A172 (cell line): Measurements from ENCODE around the gene MPRIP. TPM values are rescaled to one million over a fixed set of nuclear protein-coding genes. Genes with fewer than 3 reads are reported as not detected.
A peak's percentile ranks its signal among the peaks of the same experiment; 100 is the strongest.
"Not testable (repeated sequence)": the region's sequence is repeated elsewhere in the genome, so short reads cannot be mapped to it uniquely, and the experiment has no call there.

Source experiments
- DNase-seq: peaks from one replicate; pipeline ENCODE4 v3.0.0-alpha.2; 2015; ENCODE audit warnings: low spot score
- total RNA-seq: library from RNA; depleted of rRNA; stranded (reverse); fragments of >200 nt; shearing (Covaris generic); gene quantifications from 2 replicates; pipeline ENCODE4 v1.2.3, GENCODE V29; 2014

The MPRIP gene
- total RNA-seq, 1 experiment from 2014 or later: 299 TPM

DNA sequence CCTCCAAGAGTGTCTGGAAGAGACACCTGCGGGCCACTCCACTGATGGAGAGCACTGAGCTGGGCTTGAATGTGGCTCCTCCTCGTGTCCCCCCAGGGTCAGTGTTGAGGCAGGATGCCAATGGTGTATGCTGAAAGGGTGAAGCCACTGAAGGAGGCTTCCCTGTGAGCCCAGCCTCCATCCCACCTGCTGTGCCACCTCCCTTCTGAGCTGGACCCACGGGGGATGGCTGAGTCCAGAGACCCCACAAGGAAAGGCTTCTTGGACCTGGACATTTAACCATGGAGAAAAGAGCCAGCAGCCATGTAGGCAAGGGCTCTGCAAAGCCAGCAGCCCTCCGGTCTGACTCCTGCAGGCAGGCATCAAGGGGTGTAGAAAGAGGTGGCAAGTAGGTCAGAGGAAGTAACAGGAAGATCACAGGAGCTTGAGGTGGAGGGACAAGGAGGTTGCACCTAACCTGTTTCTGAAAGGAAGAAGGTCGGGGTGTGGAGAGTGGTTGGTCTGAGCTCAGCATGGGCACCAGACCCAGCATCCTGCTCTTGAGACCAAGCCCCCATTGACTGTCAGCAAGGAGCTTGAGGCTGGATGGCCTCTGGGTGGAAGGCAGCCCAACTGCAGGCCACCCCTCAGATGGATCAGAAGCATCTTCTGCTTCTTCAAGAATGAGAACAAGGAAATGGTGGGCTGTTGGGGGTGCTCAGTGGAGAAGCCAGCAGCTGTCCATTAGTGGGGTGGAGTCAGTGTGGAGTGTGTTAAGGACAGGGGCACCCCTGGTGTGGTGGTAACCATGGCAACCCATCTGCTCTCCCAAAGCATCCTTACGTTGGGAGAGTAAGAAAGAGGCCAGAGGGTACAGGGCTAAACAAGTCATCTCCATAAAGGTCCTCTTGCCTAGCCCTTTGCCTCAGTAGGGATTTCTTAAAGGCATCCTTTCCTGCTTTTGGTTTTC, 83.2 kb downstream of the MPRIP start:
- no peak for DNase-seq

DNA sequence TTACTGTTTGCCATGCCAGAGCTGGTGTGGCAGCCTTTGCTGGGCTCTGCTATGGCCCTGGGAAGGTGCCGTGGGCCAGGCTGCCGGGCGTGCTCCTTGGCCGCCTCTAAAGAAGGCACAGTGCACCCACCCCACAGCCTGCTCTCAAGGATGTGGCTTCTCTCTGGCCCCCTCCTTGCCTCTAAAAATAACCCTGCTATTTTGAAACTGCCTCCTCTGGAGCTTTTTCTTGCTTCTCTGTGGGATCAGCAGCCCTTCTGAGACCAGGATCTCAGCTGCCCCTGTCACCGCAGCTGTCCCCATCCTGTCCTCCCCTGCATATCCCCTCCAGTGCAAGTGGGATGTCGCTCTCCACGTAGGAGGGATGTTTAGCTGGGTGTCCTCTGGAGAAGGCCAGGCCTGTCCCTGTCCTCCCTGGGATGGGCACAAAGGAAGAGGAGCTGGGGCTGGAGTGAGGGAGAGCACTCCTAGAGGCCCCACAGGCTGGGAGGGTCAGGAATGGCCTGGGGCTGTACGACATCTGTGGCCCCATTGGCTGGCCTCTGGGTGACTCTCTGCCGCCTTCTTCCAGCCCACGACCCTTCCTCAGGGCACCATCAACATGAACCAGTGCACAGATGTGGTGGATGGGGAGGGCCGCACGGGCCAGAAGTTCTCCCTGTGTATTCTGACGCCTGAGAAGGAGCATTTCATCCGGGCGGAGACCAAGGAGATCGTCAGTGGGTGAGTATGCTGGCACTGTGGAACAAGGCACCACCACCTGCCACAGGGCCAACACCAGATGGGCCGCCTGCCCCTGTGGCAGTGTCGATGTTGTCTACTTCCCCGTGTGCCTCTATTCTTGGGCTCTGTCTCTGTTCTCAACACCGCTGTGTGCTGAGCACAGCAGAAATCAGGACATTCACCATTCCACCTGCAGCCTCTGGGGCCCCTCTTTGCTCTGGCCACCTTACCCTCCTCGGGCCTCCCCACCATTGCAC, 84.2 kb downstream of the MPRIP start:
- DNase-seq: no peak

DNA sequence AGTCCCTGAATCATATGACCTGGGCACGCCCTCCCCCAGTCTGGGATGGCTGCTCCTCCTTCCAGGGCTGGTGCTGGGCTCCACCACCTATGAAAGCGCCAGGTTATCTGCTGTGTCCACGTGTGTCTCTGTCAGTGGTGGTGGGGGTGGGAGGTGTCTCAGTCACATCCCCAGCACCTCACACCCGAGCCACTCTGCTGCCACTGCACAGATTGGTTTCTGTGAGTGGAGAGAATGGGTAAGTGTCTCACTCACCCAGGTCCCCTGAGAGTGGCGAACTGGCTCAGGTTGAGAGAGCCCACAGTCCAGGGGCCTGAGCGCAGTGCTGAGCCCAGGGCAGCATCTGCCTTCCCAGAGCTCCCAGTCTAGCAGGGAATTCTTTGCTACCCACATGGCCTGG, 84.9 kb downstream of the MPRIP start:
- no peak for DNase-seq

DNA sequence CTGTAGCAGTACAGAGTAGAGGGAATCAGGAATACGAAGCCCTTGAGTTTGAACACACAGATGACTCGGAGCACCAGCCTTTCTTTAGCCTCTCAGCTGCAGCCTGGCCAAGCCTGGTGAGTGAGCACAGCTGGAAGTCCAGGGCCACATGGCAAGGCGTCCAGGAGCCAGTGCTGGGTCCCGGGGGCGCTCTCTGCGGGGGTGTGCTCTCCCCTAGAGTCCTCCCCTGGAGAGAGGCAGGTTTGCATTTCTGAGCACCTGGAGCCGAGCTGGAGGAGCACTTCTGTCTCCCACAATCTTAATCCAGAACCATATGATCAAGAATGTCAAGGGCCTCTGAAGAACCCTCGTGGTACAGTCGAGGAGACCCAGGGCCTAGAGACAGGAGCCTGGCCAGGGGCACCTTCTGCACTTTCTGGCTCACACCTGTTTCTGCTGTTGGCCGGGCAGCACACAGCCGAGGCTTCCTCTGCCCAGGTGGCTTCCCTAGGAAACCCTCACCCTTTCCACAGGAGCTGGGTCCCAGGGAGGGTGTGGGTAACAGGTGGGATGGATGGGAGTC, 85.6 kb downstream of the MPRIP start:
- DNase-seq: no peak

DNA sequence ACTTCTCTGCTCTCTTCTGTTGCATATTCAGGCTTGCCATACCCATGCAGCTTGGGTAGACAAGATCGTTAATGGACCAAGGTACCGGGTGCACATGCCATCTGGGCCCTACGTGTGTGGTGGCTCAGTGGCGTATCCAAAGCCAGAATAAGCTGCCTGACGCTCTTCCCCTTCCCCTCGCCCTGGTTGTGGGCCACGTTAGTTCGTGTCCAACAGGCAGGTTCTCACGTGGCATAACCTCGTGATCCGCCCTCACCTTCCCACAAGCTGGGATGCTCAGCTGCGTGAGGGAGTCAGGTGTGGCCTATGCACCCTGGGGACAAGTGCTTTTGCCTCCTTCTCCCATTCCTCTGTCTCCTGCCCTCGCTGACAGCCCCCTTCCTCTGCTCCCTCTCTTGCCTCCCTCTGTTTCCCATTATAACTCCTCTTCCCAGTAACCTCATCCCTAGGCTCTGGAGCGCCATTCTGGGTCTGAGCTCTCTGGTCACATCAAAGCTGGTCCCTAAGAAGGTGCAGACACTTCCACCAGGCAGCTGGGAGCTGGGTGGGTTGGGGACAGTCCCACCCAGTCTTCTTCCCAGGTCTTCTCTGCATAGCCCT, 86.3 kb downstream of the MPRIP start:
- no peak for DNase-seq

DNA sequence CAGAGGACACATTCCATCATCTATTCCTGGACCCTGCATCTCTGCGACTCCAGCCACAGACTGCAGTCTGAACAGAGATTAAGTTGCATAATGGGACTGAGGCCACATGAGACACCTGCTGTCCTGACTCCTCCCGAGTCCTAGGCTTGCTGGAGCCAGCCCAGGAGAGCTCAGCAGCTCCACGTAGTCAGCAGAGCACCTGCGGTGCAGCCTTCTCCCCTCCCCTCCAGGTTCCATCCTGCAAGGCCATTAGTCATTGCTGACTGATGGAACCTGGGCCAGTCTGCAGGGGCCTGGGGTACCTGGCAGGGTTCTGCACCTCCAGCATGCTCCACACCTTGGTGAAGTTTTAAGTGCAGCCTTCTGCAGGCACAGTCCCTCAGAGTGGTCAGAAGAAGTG, 87.2 kb downstream of the MPRIP start:
- DNase-seq: no peak

DNA sequence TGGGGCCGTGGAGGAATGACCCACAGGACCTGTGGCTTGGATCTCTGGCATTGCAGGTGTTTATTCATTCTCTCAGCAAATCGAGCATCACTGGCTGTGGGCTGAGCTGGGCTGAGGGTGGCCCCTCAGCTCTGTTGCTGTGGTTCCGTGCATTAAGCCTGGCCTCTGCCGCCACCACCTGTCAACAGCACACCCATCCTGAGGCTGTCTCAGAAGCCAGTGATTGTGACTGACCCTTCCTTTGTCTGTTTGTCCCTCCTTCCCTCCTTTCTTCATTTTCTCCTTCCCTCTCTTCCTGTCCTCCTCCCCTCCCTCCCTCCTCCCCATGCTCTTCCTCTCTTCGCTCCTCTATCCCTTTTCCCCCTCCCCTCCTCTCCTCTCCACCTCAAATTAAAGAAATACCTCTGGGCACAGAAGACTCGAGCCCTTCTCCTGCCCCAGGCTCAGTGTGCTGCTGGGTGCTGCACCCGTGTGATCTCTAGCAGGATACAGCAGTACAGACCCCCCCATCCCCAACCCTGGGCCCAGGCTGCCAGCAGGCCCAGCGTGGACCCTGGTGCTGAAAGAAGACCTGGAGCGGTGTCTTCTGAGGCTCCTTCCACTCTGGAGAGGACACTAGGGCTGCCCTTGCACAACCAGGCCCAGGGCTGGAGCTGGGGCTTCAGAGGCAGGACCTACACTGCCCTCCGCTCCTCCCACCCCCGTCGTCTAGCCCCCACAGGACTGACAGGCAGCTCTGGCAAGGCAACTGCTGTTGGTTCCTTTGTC, 88.0 kb downstream of the MPRIP start:
- no peak for DNase-seq

DNA sequence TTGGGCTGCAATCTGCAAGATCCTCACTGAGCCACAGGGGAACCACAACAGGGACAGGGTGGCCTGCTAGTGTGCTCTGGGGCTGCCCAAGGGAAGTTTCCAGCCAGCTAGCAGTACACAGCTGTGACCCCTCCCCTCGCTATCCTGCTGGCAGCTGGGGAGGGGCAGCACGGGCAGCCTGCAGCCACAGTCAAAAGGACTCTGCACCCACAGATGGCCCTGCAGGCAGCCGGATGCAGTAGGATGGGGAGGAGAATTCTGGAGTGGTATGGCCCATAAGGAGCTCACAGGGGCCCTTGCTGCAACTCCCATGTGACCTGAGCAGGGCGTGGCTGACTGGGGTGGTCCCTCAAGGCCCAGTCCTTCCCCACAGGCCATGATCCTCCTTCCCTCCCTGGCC, 89.6 kb downstream of the MPRIP start:
- no peak for DNase-seq

DNA sequence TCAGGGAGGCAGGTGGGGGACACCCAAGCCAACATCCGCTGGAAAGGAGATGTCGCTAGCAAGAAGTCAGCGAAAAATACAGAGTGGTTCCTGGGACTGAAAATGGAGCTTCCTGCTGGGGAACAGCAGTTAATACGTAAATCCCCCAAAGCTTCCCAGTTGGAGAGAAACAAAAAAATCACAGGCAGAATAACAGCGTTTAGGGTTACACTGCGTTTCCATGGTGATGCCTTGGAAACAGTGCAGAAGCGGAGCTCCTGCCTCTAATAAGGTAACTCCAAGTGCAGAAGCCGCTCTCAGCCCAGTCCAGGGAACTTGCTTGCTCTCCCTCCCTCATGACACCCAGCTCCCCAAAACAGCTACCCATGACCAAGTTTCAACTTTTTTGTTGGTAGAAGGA, 90.5 kb downstream of the MPRIP start:
- no peak for DNase-seq

DNA sequence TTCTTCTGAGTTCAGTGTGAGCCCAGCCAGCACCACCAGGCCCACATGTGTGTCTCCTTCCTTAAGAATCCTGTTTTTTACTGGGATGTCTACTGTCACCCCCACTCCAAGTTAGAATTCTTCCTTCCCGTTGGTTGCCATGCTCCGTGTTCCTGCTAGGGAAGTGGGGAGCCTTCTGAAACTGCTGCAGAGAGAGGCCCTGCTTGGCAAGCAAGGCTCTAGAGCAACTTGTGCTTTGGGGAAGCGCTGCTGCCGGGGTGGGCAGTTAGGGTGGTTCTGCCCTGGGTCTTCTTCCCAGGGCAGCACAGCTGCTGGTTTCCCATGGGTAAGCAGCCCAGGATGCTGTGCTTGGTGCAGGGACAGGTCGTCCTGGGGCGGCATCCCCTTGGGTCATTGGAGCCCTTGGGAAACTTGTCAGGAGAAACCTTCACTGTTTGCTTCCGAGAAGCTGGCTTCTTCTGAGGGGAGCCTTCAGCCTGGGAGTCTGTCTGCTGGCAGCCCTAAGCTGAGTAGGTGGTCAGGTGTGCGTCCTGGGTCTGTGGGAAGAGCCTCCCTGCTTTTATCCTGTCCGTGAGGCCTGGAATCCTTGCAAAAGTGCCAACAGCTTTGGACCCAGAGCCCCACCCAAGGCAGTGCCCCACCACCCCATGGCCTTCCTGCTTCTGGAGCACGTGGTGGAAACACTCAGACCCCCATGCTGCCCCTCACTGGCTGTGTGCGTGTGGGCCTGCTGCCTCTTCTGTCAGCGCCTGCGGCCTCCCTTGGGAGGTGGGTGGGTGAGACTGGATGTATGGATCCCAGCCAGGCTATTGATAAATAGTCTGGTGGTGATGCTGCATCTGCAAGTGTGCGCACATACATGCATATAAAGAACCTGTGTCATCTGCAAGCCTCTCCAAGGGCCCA, 92.0 kb downstream of the MPRIP start:
- no peak for DNase-seq

DNA sequence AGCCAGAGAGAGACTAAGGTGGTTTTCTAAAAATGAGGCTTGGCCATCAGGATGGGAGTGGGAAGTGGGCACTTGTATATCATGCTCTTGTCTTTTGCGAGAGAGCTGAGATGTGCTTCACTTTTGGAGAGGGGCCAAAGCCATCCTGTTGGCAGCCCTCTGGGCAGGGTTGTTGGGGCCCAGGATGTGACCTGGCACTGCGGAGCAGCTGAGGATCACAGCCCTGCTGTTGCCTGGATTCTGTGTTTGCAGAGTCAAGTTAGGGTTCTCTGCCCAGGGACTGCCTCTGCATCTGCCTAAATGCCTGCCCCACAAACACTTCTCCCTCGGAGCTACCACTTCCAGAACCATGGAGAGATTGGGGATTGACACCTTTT, 92.7 kb downstream of the MPRIP start:
- no peak for DNase-seq

DNA sequence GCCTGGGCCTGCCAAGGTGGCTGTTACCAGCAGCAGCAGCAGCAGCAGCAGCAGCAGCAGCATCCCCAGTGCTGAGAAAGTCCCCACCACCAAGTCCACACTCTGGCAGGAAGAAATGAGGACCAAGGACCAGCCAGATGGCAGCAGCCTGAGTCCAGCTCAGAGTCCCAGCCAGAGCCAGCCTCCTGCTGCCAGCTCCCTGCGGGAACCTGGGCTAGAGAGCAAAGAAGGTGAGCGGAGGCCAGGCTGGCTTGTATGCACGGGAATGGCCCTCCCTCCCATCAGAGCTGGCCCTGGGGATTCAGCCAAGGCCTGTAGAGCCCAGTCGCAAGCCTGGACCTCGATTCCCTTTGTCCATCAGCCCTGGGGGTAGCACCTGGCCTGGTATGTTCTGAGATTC, 94.0 kb downstream of the MPRIP start:
- not testable (repeated sequence) for DNase-seq

DNA sequence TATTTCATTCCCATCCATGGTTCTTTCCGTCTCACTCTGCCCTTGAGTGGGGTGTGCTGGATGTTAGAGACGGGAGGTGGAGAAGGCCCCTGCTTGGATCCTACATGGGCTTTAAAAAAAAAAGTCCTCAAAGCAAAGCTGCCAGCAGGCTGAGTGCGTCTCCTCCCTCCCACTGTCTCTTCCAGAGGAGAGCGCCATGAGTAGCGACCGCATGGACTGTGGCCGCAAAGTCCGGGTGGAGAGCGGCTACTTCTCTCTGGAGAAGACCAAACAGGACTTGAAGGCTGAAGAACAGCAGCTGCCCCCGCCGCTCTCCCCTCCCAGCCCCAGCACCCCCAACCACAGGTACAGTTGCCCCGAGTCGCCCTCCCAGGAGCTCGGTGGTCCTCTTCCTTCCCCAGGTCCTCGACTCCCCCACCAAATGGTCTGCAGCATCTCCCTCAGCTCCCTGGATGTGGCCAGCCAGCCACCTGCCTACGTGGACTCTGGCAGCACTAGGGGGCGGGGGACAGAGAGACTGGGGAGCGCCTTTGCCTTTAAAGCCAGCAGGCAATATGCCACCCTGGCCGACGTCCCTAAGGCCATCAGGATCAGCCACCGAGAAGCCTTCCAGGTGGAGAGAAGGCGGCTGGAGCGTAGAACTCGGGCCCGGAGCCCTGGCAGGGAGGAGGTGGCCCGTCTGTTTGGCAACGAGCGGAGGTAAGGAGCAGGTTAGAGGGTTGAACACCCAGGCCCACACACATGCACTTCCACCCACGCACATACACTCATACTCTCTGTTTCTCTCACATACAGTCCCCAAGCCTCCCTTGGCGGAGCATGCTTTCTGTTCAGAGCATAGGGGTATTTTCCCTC, 95.7 kb downstream of the MPRIP start:
- DNase-seq: no peak

DNA sequence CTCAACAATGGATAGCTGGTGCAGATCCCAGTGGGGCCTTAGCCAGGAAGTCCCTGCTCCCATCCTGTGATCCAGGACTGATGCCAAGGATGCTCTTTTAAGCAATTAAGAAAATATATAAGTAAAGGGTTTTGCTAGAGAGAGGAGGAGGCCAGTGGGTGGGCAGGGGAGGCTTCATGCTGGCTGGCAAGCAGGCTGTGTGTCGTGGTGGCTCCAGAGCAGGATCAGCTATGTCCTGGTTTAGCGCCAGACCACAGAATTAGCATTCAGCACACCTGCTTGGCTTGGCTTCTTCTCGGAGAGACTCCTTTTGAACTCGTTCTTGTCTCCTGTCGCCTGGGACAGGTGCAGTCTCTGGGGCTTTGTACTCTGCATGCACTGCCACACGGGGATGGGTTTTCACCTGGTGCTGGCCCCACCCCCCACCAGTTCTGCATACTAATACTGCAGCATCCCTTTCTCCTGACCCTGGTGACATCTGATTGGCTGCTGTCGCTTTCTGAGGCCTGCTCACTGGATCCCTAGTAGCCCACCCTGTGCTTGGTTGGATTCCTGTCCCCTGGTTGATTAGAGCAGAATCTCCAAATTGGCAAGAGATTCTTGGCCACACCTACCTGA, 97.8 kb downstream of the MPRIP start:
- DNase-seq: peak; percentile 36

DNA sequence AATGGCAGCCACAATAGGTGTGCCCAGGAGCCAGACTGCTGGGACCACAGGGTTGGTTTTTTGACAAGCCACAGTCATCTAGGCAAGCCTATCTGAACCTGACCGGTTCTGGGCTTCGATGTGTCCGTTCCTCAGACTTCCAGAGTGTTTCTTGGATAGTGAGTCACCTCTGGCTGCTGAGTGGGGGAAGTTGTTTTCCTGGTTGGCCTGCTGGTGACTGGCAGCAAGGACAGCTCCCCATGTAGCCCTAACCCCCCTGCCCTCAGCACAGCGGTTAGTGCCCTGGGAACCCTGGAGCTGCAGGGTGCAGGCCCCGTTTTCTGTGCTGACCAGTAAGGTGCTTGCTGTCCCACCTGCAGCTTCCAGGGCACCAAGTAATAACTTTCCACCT, 98.3 kb downstream of the MPRIP start:
- DNase-seq: peak; percentile 83

DNA sequence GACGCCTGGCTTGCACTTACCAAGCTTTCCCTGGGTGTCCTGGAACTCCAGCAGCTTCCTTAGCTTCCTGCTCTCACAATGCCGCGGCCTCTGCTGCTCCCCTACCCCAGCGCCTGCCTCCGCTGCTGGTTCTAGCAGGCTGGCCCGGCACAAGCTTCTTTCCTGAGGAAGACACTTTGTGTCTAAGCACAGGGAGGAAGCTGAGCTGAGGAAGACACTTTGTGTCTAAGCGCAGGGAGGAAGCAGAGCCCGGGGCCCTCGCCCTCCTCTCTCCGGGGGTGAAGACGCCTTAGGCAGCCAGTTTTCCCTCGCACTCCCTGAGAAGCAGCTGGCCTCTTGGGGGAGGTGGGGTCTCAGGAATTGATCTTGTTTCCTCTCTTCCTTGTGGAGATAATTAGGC, 99.0 kb downstream of the MPRIP start:
- no peak for DNase-seq

DNA sequence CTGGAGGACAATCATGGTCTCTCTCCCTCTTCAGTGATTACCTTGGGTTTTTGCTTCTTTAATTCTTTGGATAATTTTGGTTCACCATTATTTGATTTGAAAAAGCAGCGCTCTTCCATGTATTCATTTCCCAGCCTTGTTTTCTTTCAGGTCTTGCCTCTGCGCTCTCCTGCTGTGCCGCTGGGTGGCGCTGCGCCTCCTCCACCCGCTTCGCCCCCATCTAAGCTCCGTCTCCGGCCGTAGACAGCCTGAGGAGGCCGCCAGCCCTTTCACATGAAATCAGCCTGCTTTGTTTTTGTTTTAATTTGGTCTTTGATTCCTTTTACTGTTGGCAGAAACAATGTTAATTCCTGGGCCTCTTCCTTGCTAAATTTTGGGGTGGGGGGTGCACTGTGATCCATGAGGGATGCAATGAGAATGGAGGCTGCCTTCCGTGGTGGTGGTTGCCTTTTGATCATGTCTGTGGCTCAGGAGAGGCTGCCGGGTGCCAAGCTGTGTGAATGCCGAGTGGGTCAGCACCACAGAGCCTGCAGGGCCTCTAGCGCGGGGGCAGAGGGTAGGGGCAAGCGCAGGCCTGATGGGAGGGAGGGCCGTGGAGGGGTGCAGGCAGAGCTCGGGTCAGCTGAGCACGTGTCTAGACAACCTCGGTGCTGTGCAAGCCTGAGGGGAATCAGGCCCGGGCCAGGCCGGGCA, 99.7 kb downstream of the MPRIP start:
- no peak for DNase-seq

DNA sequence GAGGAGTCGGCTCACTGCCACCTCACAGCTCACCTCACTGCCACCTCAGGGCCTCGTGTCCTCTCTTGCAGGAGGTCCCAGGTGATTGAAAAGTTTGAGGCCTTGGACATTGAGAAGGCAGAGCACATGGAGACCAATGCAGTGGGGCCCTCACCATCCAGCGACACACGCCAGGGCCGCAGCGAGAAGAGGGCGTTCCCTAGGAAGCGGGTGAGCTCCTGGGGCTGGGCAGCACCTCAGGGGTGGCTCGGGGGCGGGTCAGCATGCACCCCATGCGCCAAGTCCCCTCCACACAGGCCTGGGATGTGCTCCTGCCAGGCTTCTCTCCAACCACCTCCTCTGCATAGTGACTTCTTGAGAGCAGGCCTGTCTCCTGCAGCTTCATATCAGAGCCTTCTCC, 100.3 kb downstream of the MPRIP start:
- no peak for DNase-seq
